H1 (cell line): ENCODE measurements around the gene DYRK1A. TPM values are rescaled to one million over a fixed set of nuclear protein-coding genes. Genes with fewer than 3 reads are reported as not detected.

ENCODE experiments used
- CHD2 ChIP-seq: IDR thresholded peaks from 2 replicates; pipeline ENCODE4 v1.6.1; 2012; ENCODE audit warnings: low read length, improper control_type of control experiment
- NANOG ChIP-seq: IDR thresholded peaks from 2 replicates; pipeline ENCODE4 v1.6.1; 2011; ENCODE audit warnings: low read length, low read depth, mild to moderate bottlenecking, inconsistent platforms; ENCODE audit not compliant: insufficient read depth, poor library complexity, severe bottlenecking
- PHF8 ChIP-seq: fragments of 200-600 bp; sonication (generic); conservative IDR thresholded peaks from 2 replicates; pipeline ENCODE4 v1.7.1; 2012; ENCODE audit warnings: low read depth, mild to moderate bottlenecking, inconsistent platforms, low read length, moderate library complexity
- POLR2A ChIP-seq, 2 experiments: IDR thresholded peaks; 1 replicate in 1 of 2; 2 replicates in 1 of 2; pipeline ENCODE4 v1.6.1; 2011; ENCODE audit warnings: low read depth in 2 of 2, low read length in 2 of 2, mild to moderate bottlenecking in 2 of 2; ENCODE audit errors: control extremely low read depth in 1 of 2
- TCF12 ChIP-seq: IDR thresholded peaks from 2 replicates; pipeline ENCODE4 v1.6.1; 2011; ENCODE audit warnings: low read depth, mild to moderate bottlenecking, low read length
- ZNF274 ChIP-seq: IDR thresholded peaks from 2 replicates; pipeline ENCODE4 v1.7.0; 2012; ENCODE audit warnings: low read length, borderline replicate concordance; ENCODE audit errors: extremely low read depth
- polyA plus RNA-seq, 7 experiments: library from polyadenylated mRNA; depleted of rRNA in 3 of 7; stranded (reverse) in 5 of 7; unstranded in 2 of 7; fragments of >200 nt in 5 of 7; fragments of 200-250 nt in 2 of 7; gene quantifications; 1 replicate in 5 of 7; 2 replicates in 1 of 7; 4 replicates in 1 of 7; pipeline versions ENCODE4 v1.2.1 to v1.2.3, GENCODE V29; 2011 to 2013; ENCODE audit warnings: missing spikeins in 2 of 7, mixed read lengths in 2 of 7
- total RNA-seq: library from RNA; stranded (reverse); fragmentation: NEBNext Ultra II Directional; extraction: Animal tissue kit (Norgen Biotek cat#: 25700); gene quantifications from 2 replicates; pipeline ENCODE4 v1.2.1, GENCODE V29; 2021
- TF ChIP-seq, protein P1 (sequence below): IDR thresholded peaks from 2 replicates; pipeline ENCODE4 v1.6.1; 2012; ENCODE audit warnings: inconsistent platforms

DYRK1A gene
- total and polyA plus RNA-seq, 2 of the 8 experiments (the other 6 are each of a cell fraction or from before 2014, with no cell fraction given): 61.1 to 62.2 TPM

- TF ChIP-seq TCF12 (no peak), PHF8 (no peak), ZNF274 (no peak), CHD2 (no peak), POLR2A (IDR thresholded peaks at IDR 0.05; ENCODE audit: control extremely low read depth in 1 of 2, low read depth in 2 of 2, low read length in 2 of 2) (no peak), NANOG (no peak)
- TF ChIP-seq, protein P1, sequence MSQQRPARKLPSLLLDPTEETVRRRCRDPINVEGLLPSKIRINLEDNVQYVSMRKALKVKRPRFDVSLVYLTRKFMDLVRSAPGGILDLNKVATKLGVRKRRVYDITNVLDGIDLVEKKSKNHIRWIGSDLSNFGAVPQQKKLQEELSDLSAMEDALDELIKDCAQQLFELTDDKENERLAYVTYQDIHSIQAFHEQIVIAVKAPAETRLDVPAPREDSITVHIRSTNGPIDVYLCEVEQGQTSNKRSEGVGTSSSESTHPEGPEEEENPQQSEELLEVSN: no peak
These were observed 30.3 kb downstream of the DYRK1A start (continued) for GRCh38 chr21:37396855-37397254.
